Gastroesophageal sphincter (tissue), 4 donors: Measurements from ENCODE around the gene INPP4B. TPM values are rescaled to one million over a fixed set of nuclear protein-coding genes. Genes with fewer than 3 reads are reported as not detected.

Experiments used
- ATAC-seq: fragments of 150-250 bp; one replicate; pipeline ENCODE4 v1.9.1; 2016; ENCODE audit warnings: mild to moderate bottlenecking, moderate library complexity
- H3K27ac ChIP-seq, 4 donors: fragments of 200-600 bp; sonication (generic) in 3 of 4; 1 replicate in 3 of 4; 2 replicates in 1 of 4; pipeline ENCODE4 v1.5.1; 2016 to 2019
- H3K27me3 ChIP-seq: fragments of 200-600 bp; sonication (generic); one replicate; pipeline ENCODE4 v1.5.1; 2019
- H3K36me3 ChIP-seq, 2 donors: fragments of 200-600 bp; sonication (generic); one replicate each; pipeline ENCODE4 v1.5.1; 2019; ENCODE audit warnings: control low read depth in 1 of 2
- H3K4me1 ChIP-seq, 3 donors: fragments of 200-600 bp; sonication (generic); 1 replicate in 2 of 3; 2 replicates in 1 of 3; pipeline ENCODE4 v1.5.1; 2016 to 2019; ENCODE audit warnings: control low read depth in 2 of 3
- H3K4me3 ChIP-seq, 2 donors: fragments of 200-600 bp; sonication (generic); one replicate each; pipeline ENCODE4 v1.5.1; 2019; ENCODE audit warnings: mild to moderate bottlenecking in 1 of 2, moderate library complexity in 1 of 2
- H3K9me3 ChIP-seq, 3 donors: fragments of 200-600 bp; sonication (generic); one replicate each; pipeline ENCODE4 v1.5.1; 2017 to 2019; ENCODE audit warnings: control low read depth in 2 of 3
- CTCF ChIP-seq, 4 experiments: fragments of 200-600 bp in 2 of 4; fragments of 450-650 bp in 2 of 4; sonication (generic) in 1 of 4; IDR thresholded peaks; one replicate each; pipeline ENCODE4 v1.5.1; 2017 to 2019; ENCODE audit warnings: antibody characterized with exemption in 4 of 4, mild to moderate bottlenecking in 2 of 4, moderate library complexity in 2 of 4
- EP300 ChIP-seq: sonication (generic); formaldehyde crosslinking; IDR thresholded peaks from one replicate; pipeline ENCODE4 v1.6.1; 2017; ENCODE audit warnings: antibody characterized with exemption, mild to moderate bottlenecking
- POLR2A ChIP-seq, 2 donors: fragments of 450-650 bp; IDR thresholded peaks; one replicate each; pipeline ENCODE4 v1.6.1; 2017; ENCODE audit warnings: antibody characterized with exemption in 2 of 2, mild to moderate bottlenecking in 2 of 2, moderate library complexity in 1 of 2
- POLR2AphosphoS5 ChIP-seq: sonication (generic); formaldehyde crosslinking; IDR thresholded peaks from one replicate; pipeline ENCODE4 v1.6.1; 2017; ENCODE audit warnings: antibody characterized with exemption
- WGBS, 2 donors: methylation state at CpG; one replicate each; pipeline ENCODE4 v1.1.5; 2018; ENCODE audit warnings: low coverage in 1 of 2; 5-methylcytosine and 5-hydroxymethylcytosine counted together
- total RNA-seq, 4 donors: library from RNA; depleted of rRNA; stranded (reverse); fragments of >200 nt; gene quantifications; one replicate each; pipeline ENCODE4 v1.1.0, GENCODE V29; 2016

Gene INPP4B
- total RNA-seq, 4 donors from 2014 or later, result 17.6 to 63.8 (median 31.3) TPM

GRCh38 chr4:142293536-142293935 lies 552.6 kb downstream of the INPP4B start:
- WGBS, 2 donors, result 86 to 93% methylated on average over 2 to 4 of the region's 4 CpGs
- no peak for TF ChIP-seq POLR2A (IDR thresholded peaks at IDR 0.05)
- no peak for TF ChIP-seq CTCF (IDR thresholded peaks at IDR 0.05)
- TF ChIP-seq POLR2AphosphoS5, result no peak
- TF ChIP-seq EP300, result no peak
- Histone ChIP-seq H3K4me1 (no peaks in the 10 kb centered on the region), H3K4me3 (no peak overlapping the region), H3K36me3 (no peaks in the 10 kb centered on the region), H3K9me3 (no peaks in the 10 kb centered on the region), H3K27ac (no peak overlapping the region), H3K27me3 (no peaks in the 10 kb centered on the region)
- ATAC-seq, result no peak

- Histone ChIP-seq H3K4me3 (no peak overlapping the region), H3K27ac (no peak overlapping the region), H3K27me3 (no peaks in the 10 kb centered on the region), H3K36me3 (no peaks in the 10 kb centered on the region), H3K9me3 (no peaks in the 10 kb centered on the region), H3K4me1 (no peaks in the 10 kb centered on the region)
- 49 to 61% methylated on average over 2 of the region's 2 CpGs for whole genome bisulfite sequencing, 2 donors
- ATAC-seq, result no peak
- no peak for TF ChIP-seq POLR2A (IDR thresholded peaks at IDR 0.05)
- no peak for TF ChIP-seq CTCF (IDR thresholded peaks at IDR 0.05)
- TF ChIP-seq POLR2AphosphoS5, result no peak
- TF ChIP-seq EP300, result no peak
These were observed 553.9 kb downstream of the INPP4B start for GRCh38 chr4:142292231-142292630.

GRCh38 chr4:142291299-142292050 lies 554.6 kb downstream of the INPP4B start:
- no peaks in the 10 kb centered on the region for H3K9me3 ChIP-seq
- no peaks in the 10 kb centered on the region for H3K36me3 ChIP-seq
- no peak overlapping the region for H3K4me3 ChIP-seq
- TF ChIP-seq CTCF (IDR thresholded peaks at IDR 0.05), result no peak
- no peak for TF ChIP-seq POLR2AphosphoS5
- no peak for TF ChIP-seq POLR2A (IDR thresholded peaks at IDR 0.05)
- TF ChIP-seq EP300, result no peak
- no peaks in the 10 kb centered on the region for H3K27me3 ChIP-seq
- no peaks in the 10 kb centered on the region for H3K4me1 ChIP-seq
- no peak for ATAC-seq
- no peak overlapping the region for H3K27ac ChIP-seq
- WGBS, 2 donors, result 79 to 87% methylated on average over 5 of the region's 5 CpGs

GRCh38 chr4:142287371-142287770 lies 558.7 kb downstream of the INPP4B start:
- Histone ChIP-seq H3K4me1 (no peaks in the 10 kb centered on the region), H3K9me3 (no peaks in the 10 kb centered on the region), H3K36me3 (no peaks in the 10 kb centered on the region), H3K4me3 (no peak overlapping the region), H3K27me3 (no peaks in the 10 kb centered on the region), H3K27ac (no peak overlapping the region)
- 89 to 95% methylated on average over 8 of the region's 8 CpGs for WGBS, 2 donors
- ATAC-seq, result no peak
- TF ChIP-seq POLR2AphosphoS5 (no peak), POLR2A (IDR thresholded peaks at IDR 0.05) (no peak), EP300 (no peak), CTCF (IDR thresholded peaks at IDR 0.05) (no peak)

GRCh38 chr4:142285222-142285583 lies 560.9 kb downstream of the INPP4B start:
- H3K36me3 ChIP-seq, result no peaks in the 10 kb centered on the region
- no peaks in the 10 kb centered on the region for H3K4me1 ChIP-seq
- H3K9me3 ChIP-seq, result no peaks in the 10 kb centered on the region
- no peak for ATAC-seq
- H3K27me3 ChIP-seq, result no peaks in the 10 kb centered on the region
- no peak overlapping the region for H3K27ac ChIP-seq
- no peak for TF ChIP-seq CTCF (IDR thresholded peaks at IDR 0.05)
- no peak for TF ChIP-seq EP300
- TF ChIP-seq POLR2A (IDR thresholded peaks at IDR 0.05), result no peak
- no peak for TF ChIP-seq POLR2AphosphoS5
- no peak overlapping the region for H3K4me3 ChIP-seq
